ENCODE data around the gene BCL3.
"Not testable (repeated sequence)": the region's sequence is repeated elsewhere in the genome, so short reads cannot be mapped to it uniquely, and the experiment has no call there.

Gene BCL3

GRCh38 chr19:44762038-44762437 is 13.5 kb downstream of the BCL3 start:
- Histone ChIP-seq H3K36me3 (ENCODE audit: control insufficient read depth, insufficient read depth, low read length) (no peaks in the 10 kb centered on the region), H3K9me3 (ENCODE audit: control insufficient read depth, low read length) (no peaks in the 10 kb centered on the region), H3K4me1 (ENCODE audit: control insufficient read depth, insufficient read depth, low read length, poor library complexity, severe bottlenecking) (peaks cover 7% of the 10 kb centered on the region), H3K27ac (ENCODE audit: low read depth, low read length, severe bottlenecking) (no peak overlapping the region), H3K4me3 (ENCODE audit: extremely low read depth, insufficient read depth, low read length, poor library complexity, severe bottlenecking) (no peak overlapping the region)
- 90 to 92% methylated on average over 5 to 7 of the region's 8 CpGs for WGBS, 2 experiments (ENCODE audit: insufficient coverage in 2 of 2)

GRCh38 chr19:44765033-44765948 is 16.8 kb downstream of the BCL3 start:
- 91 to 95% methylated on average over 15 to 19 of the region's 22 CpGs for WGBS, 2 experiments (ENCODE audit: insufficient coverage in 2 of 2)
- Histone ChIP-seq H3K36me3 (ENCODE audit: control insufficient read depth, insufficient read depth, low read length) (no peaks in the 10 kb centered on the region), H3K4me1 (ENCODE audit: control insufficient read depth, insufficient read depth, low read length, poor library complexity, severe bottlenecking) (no peaks in the 10 kb centered on the region), H3K9me3 (ENCODE audit: control insufficient read depth, low read length) (peaks cover 6% of the 10 kb centered on the region), H3K4me3 (ENCODE audit: extremely low read depth, insufficient read depth, low read length, poor library complexity, severe bottlenecking) (no peak overlapping the region), H3K27ac (ENCODE audit: low read depth, low read length, severe bottlenecking) (no peak overlapping the region)

- no peak overlapping the region for H3K4me3 ChIP-seq (ENCODE audit: extremely low read depth, insufficient read depth, low read length, poor library complexity, severe bottlenecking)
- H3K27ac ChIP-seq (ENCODE audit: low read depth, low read length, severe bottlenecking), result no peak overlapping the region
- H3K4me1 ChIP-seq (ENCODE audit: control insufficient read depth, insufficient read depth, low read length, poor library complexity, severe bottlenecking), result no peaks in the 10 kb centered on the region
- H3K9me3 ChIP-seq (ENCODE audit: control insufficient read depth, low read length), result peaks cover 6% of the 10 kb centered on the region
- H3K36me3 ChIP-seq (ENCODE audit: control insufficient read depth, insufficient read depth, low read length), result no peaks in the 10 kb centered on the region
- 78 to 98% methylated on average over 3 of the region's 3 CpGs for WGBS, 2 experiments (ENCODE audit: insufficient coverage in 2 of 2)
Measured at GRCh38 chr19:44765949-44766335, 17.4 kb downstream of the BCL3 start.

- H3K9me3 ChIP-seq (ENCODE audit: control insufficient read depth, low read length), result peaks cover 6% of the 10 kb centered on the region
- H3K27ac ChIP-seq (ENCODE audit: low read depth, low read length, severe bottlenecking), result no peak overlapping the region
- H3K4me1 ChIP-seq (ENCODE audit: control insufficient read depth, insufficient read depth, low read length, poor library complexity, severe bottlenecking), result no peaks in the 10 kb centered on the region
- H3K4me3 ChIP-seq (ENCODE audit: extremely low read depth, insufficient read depth, low read length, poor library complexity, severe bottlenecking), result no peak overlapping the region
- WGBS, 2 experiments (ENCODE audit: insufficient coverage in 2 of 2), result 89 to 91% methylated on average over 5 to 6 of the region's 11 CpGs
- H3K36me3 ChIP-seq (ENCODE audit: control insufficient read depth, insufficient read depth, low read length), result no peaks in the 10 kb centered on the region
Measured at GRCh38 chr19:44767295-44768180, 19.0 kb downstream of the BCL3 start.

- Histone ChIP-seq H3K9me3 (ENCODE audit: control insufficient read depth, low read length) (peaks cover 6% of the 10 kb centered on the region), H3K27ac (ENCODE audit: low read depth, low read length, severe bottlenecking) (no peak overlapping the region), H3K4me3 (ENCODE audit: extremely low read depth, insufficient read depth, low read length, poor library complexity, severe bottlenecking) (no peak overlapping the region), H3K36me3 (ENCODE audit: control insufficient read depth, insufficient read depth, low read length) (no peaks in the 10 kb centered on the region), H3K4me1 (ENCODE audit: control insufficient read depth, insufficient read depth, low read length, poor library complexity, severe bottlenecking) (no peaks in the 10 kb centered on the region)
- 21 to 28% methylated on average over 6 to 8 of the region's 15 CpGs for WGBS, 2 experiments (ENCODE audit: insufficient coverage in 2 of 2)
Measured at GRCh38 chr19:44770550-44771257, 22.2 kb downstream of the BCL3 start.

- H3K9me3 ChIP-seq (ENCODE audit: control insufficient read depth, low read length); H3K4me3 ChIP-seq (ENCODE audit: extremely low read depth, insufficient read depth, low read length, poor library complexity, severe bottlenecking); H3K27ac ChIP-seq (ENCODE audit: low read depth, low read length, severe bottlenecking); H3K4me1 ChIP-seq (ENCODE audit: control insufficient read depth, insufficient read depth, low read length, poor library complexity, severe bottlenecking); H3K36me3 ChIP-seq (ENCODE audit: control insufficient read depth, insufficient read depth, low read length): not testable (repeated sequence)
- 91% methylated on average over 7 to 14 of the region's 18 CpGs for WGBS, 2 experiments (ENCODE audit: insufficient coverage in 2 of 2)
Measured at GRCh38 chr19:44772144-44772543, 23.6 kb downstream of the BCL3 start.

GRCh38 chr19:44772959-44773358 is 24.5 kb downstream of the BCL3 start:
- Histone ChIP-seq H3K36me3 (ENCODE audit: control insufficient read depth, insufficient read depth, low read length) (no peaks in the 10 kb centered on the region), H3K4me1 (ENCODE audit: control insufficient read depth, insufficient read depth, low read length, poor library complexity, severe bottlenecking) (no peaks in the 10 kb centered on the region), H3K27ac (ENCODE audit: low read depth, low read length, severe bottlenecking) (no peak overlapping the region), H3K9me3 (ENCODE audit: control insufficient read depth, low read length) (peaks cover 6% of the 10 kb centered on the region), H3K4me3 (ENCODE audit: extremely low read depth, insufficient read depth, low read length, poor library complexity, severe bottlenecking) (no peak overlapping the region)
- 92% methylated on average over 2 of the region's 3 CpGs; no CpG with 5 or more reads in 1 of the 2 experiments for WGBS, 2 experiments (ENCODE audit: insufficient coverage in 2 of 2)

- WGBS, 2 experiments (ENCODE audit: insufficient coverage in 2 of 2), result 94% methylated on average over 4 of the region's 6 CpGs
- Histone ChIP-seq H3K4me3 (ENCODE audit: extremely low read depth, insufficient read depth, low read length, poor library complexity, severe bottlenecking) (no peak overlapping the region), H3K4me1 (ENCODE audit: control insufficient read depth, insufficient read depth, low read length, poor library complexity, severe bottlenecking) (no peaks in the 10 kb centered on the region), H3K27ac (ENCODE audit: low read depth, low read length, severe bottlenecking) (no peak overlapping the region), H3K9me3 (ENCODE audit: control insufficient read depth, low read length) (no peaks in the 10 kb centered on the region), H3K36me3 (ENCODE audit: control insufficient read depth, insufficient read depth, low read length) (no peaks in the 10 kb centered on the region)
Measured at GRCh38 chr19:44775676-44776240, 27.2 kb downstream of the BCL3 start.

- Histone ChIP-seq H3K4me3 (ENCODE audit: extremely low read depth, insufficient read depth, low read length, poor library complexity, severe bottlenecking) (no peak overlapping the region), H3K36me3 (ENCODE audit: control insufficient read depth, insufficient read depth, low read length) (no peaks in the 10 kb centered on the region), H3K27ac (ENCODE audit: low read depth, low read length, severe bottlenecking) (no peak overlapping the region), H3K9me3 (ENCODE audit: control insufficient read depth, low read length) (no peaks in the 10 kb centered on the region), H3K4me1 (ENCODE audit: control insufficient read depth, insufficient read depth, low read length, poor library complexity, severe bottlenecking) (no peaks in the 10 kb centered on the region)
- WGBS, 2 experiments (ENCODE audit: insufficient coverage in 2 of 2), result 90 to 96% methylated on average over 21 to 23 of the region's 23 CpGs
Measured at GRCh38 chr19:44776402-44777096, 28.0 kb downstream of the BCL3 start.
